Measurements from ENCODE around the gene MTUS2.

MTUS2 gene

DNA sequence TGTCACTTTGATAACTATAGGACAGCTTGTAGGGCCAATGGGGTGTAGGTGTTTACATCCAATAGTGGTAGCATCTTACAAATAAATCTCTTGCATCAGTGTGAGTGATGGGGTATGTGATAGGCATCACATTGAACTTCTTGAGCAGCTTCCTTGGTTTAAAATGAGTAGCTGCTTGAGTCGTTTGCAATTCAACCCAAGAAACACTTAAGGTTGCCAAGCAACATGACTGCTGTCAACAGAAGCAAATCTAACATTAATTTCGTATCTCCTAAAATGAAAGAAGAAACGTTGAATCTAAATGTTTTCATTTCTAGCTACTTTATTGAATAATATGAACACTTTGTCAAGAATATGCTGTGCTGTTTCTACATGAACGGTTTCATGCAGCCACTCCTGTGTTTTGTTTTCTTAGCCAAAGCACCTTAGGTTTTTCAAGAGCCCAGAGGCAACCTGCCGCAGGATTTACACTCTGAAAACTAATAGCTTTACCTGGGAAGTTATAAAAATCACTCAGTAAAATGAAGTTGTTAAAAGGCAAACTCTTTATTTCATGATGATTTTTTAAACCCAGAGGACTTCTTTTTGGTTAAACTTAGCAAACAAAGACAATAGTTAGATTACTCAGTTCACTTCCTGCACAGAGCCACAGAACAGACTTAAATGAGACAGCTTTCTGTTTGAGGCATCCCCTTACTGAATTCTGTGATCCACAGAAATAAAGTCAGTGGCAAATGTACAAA, 305.2 kb downstream of the MTUS2 start:
- H3K4me3 ChIP-seq (ENCODE audit: low read length): no peak overlapping the region
- TF ChIP-seq, protein P1, sequence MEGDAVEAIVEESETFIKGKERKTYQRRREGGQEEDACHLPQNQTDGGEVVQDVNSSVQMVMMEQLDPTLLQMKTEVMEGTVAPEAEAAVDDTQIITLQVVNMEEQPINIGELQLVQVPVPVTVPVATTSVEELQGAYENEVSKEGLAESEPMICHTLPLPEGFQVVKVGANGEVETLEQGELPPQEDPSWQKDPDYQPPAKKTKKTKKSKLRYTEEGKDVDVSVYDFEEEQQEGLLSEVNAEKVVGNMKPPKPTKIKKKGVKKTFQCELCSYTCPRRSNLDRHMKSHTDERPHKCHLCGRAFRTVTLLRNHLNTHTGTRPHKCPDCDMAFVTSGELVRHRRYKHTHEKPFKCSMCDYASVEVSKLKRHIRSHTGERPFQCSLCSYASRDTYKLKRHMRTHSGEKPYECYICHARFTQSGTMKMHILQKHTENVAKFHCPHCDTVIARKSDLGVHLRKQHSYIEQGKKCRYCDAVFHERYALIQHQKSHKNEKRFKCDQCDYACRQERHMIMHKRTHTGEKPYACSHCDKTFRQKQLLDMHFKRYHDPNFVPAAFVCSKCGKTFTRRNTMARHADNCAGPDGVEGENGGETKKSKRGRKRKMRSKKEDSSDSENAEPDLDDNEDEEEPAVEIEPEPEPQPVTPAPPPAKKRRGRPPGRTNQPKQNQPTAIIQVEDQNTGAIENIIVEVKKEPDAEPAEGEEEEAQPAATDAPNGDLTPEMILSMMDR (conservative IDR thresholded peaks at IDR 0.05; ENCODE audit: low read depth, low read length): no peak
- DNase-seq (ENCODE audit: low read depth): no peak

DNA sequence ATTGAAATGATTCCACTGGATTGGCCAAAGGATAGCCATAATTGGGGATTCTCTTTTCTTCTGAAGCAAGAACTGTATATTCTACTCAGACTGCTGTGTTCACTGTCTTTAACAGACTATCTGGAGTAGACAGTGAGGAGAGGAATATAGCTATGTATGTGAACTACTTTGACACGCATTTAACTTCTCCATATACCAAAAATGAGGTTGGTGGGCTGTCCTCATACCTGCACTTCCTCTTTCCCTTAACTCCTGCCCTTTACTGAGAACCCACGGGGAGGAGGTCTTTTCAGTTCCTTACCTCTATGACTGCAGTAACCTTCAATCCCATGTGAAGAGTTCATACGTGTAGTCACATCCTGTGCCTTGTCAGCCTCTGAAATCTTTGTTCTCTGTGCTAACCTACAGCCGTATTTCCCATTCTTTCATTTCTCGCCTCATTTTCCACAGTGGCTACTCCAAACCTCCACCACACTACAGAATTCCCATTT, 305.8 kb downstream of the MTUS2 start:
- TF ChIP-seq, protein P1 (conservative IDR thresholded peaks at IDR 0.05; ENCODE audit: low read depth, low read length): no peak
- no peak for DNase-seq (ENCODE audit: low read depth)

DNA sequence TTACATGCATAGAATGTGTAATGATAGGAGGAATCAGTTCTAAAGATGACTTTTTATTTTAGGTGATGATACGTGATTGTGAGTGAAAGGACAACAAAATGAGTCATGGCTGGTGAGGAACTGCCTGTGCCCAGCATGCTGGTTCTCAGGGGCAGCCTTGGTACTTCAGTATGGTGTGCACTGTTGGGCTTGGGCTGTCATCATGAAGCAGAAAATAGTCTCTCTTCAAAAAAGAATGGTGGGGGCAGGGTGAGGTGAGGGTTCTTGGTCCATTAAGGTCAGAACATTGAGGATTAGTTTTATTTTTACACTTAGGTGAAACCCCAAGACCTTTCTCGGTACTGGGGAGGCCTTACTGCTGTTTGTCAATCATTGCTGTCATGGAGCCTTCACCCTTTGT, 309.5 kb downstream of the MTUS2 start:
- TF ChIP-seq, protein P1 (conservative IDR thresholded peaks at IDR 0.05; ENCODE audit: low read depth, low read length): no peak
- DNase-seq (ENCODE audit: low read depth): no peak
- no peak overlapping the region for H3K4me3 ChIP-seq (ENCODE audit: low read length)

More for the DNA sequence above, 305.8 kb downstream of the MTUS2 start:
- H3K4me3 ChIP-seq (ENCODE audit: low read length): no peak overlapping the region

DNA sequence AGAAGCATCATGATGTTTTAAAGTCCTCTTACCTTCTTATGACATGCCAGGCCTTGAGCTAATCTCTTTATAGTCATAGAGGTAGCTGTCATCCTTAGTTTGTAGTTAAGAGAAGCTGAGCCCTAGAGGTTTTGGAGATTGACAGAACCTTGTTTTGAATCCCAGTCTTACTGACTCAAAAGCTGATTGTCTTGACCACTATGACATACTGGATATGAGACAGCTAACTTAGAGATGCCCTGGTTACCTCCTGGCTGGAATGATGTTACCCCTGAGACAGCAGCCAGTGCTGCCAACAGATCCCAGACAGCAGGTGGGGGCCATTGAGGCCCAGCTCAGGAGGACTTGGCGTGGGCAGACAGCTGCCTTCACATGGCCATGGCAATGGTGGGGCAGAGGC, 311.0 kb downstream of the MTUS2 start:
- no peak overlapping the region for H3K4me3 ChIP-seq (ENCODE audit: low read length)
- no peak for DNase-seq (ENCODE audit: low read depth)
- TF ChIP-seq, protein P1 (conservative IDR thresholded peaks at IDR 0.05; ENCODE audit: low read depth, low read length): no peak

DNA sequence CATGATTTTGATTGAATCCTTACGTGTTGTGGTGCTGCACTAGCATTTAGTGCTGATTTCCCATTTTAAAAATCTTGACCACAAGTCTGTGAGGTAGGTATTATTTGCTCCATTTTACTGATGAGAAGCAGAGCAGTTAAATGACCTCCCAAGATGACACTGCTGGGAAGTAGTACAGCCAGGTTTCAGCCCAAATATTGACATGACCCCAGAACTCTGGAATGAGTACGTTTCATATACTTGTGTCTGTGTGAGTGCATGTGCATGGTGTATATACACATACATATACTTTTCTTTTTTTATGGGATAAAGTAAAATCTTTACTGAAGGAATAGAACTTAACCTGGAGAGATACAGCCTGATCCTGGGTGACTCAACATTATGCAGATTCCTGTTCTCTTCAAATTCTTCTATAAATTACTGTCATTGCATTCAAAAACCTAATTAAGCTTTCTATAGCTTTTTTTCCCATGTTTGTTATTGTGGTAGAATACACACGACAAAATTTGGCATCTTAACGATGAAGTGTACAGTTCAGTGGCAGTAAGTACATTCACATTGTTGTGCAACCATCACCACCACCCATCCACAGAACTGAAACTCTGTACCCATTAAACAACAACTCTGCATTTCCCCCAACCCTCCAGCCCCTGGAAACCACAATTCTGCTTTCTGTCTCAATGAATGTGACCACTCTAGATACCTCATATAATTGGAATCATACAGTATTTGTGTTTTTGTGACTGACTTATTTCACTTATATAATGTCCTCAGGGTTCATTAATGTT, 311.9 kb downstream of the MTUS2 start:
- DNase-seq (ENCODE audit: low read depth): no peak
- H3K4me3 ChIP-seq (ENCODE audit: low read length): no peak overlapping the region
- TF ChIP-seq, protein P1 (conservative IDR thresholded peaks at IDR 0.05; ENCODE audit: low read depth, low read length): no peak

DNA sequence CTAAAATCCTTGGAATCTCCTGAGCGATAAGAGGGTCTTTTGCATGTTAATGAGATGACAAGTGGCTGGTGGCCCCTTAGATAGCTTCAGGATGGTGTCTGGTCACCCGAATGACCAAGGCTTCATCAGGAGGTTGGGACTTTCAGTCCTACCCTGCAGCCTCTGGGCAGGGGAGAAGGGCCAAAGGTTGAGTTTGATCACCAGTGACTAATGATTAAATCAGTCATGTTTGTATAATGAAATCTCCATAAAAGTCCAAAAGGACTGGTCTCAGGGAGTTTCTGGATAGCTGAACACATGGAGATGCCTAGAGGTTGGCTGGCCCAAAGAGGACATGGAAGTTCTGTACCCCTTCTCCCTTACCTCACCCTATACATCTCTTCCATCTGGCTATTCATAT, 316.2 kb downstream of the MTUS2 start:
- H3K4me3 ChIP-seq (ENCODE audit: low read length): no peak overlapping the region
- TF ChIP-seq, protein P1 (conservative IDR thresholded peaks at IDR 0.05; ENCODE audit: low read depth, low read length): no peak
- no peak for DNase-seq (ENCODE audit: low read depth)
